Stimulated activated CD4-positive, alpha-beta T cell treated with anti-CD3 and anti-CD28 coated beads, Interleukin-15, amount 100 ng/mL, for 1 hour (primary cell): Measurements from ENCODE around the gene KIF3A.
"Not testable (repeated sequence)": the region's sequence is repeated elsewhere in the genome, so short reads cannot be mapped to it uniquely, and the experiment has no call there.

ENCODE experiments used
- DNase-seq, 2 donors: peaks; one replicate each; pipeline ENCODE4 v3.0.0-alpha.2; 2020; ENCODE audit warnings: low read depth in 1 of 2, low spot score in 1 of 2

Gene KIF3A

GRCh38 chr5:132729896-132730295 lies 7.5 kb downstream of the KIF3A start:
- no peak for DNase-seq

- no peak for DNase-seq
These were observed 11.6 kb downstream of the KIF3A start for GRCh38 chr5:132725745-132726144.

DNA sequence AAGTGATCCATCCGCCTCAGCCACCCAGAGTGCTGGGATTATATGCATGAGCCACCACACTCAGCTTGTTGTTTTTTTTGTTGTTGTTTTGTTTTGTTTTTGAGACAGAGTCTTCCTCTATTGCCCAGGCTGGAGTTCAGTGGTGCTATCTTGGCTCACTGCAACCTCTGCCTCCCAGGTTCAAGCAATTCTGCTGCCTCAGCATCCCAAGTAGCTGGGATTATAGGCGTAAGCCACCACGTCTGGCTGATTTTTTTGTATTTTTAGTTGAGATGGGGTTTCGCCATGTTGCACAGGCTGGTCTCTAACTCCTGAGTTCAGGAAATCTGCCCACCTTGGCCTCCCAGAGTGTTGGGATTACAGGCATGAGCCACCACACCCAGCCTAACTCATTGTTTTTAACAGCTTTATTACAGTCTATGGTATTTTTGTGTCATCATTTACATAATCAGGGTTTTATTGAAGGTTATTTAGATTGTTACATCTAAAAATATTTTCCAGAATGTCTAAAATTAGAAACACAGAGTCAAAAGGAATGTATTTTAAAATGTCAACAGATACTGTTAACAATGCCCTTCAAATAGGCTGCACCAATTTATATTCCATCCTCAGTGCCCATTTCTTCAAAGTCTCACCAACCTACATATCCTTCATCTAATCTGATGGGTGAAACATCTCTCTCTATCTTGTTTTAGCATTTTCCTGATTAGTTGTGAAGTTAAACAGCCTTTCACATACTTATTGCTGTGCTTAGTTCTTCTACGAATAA lies 18.6 kb downstream of the KIF3A start:
- no peak for DNase-seq

GRCh38 chr5:132714456-132715307 lies 22.7 kb downstream of the KIF3A start:
- no peak for DNase-seq

- DNase-seq: no peak
These were observed 28.7 kb downstream of the KIF3A start for GRCh38 chr5:132708645-132709044.

DNA sequence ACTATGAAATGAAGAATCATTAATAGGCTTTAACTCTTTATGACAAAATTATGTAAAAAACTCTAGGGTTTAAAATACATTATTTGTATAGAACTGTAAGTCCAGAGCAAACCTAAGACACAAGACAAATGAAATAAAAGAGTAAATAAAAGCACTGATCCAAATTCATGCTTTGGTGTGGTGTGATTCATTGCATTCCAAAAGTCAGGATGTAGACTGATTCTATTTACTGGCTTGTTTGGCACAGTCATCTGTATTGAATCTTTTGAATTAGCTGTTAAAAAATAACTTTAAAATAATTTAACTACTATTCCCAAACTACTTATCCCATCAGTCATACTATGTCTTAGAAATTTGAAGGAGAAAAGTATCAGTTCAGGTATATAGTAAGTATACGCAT lies 32.5 kb downstream of the KIF3A start:
- no peak for DNase-seq

DNA sequence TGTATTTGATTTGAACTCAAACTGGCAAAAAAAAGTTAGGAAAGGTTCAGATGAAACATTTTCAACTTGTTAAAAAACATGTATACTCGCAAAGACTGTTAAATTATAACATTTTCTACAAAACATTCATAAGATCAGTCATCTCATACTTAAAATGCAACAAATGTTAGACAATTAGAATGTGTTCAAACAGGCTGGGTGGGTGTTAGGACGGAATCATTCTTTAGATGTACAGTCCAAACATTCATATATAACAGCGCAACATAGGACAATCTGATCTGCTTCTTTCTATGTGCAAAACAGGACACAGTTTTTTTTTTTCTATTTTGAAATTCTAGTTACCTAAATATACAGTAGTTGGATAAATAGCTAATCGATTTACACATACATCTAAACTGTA lies 41.4 kb downstream of the KIF3A start:
- no peak for DNase-seq

DNA sequence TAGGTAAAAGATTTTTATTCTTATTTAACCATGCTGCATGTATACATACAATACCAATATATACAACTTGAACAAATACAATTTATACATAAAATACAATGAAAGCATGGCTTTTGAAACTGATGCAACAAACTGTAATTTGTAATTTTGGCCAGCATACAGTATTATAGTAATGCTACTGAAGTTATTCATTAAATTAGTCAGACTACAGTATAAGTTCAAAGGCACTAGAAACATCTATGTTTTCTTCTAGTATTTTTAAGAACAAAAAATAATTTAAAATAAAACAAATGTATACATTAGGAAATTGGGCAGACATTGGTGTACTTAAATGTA lies 44.7 kb downstream of the KIF3A start:
- DNase-seq: no peak

DNA sequence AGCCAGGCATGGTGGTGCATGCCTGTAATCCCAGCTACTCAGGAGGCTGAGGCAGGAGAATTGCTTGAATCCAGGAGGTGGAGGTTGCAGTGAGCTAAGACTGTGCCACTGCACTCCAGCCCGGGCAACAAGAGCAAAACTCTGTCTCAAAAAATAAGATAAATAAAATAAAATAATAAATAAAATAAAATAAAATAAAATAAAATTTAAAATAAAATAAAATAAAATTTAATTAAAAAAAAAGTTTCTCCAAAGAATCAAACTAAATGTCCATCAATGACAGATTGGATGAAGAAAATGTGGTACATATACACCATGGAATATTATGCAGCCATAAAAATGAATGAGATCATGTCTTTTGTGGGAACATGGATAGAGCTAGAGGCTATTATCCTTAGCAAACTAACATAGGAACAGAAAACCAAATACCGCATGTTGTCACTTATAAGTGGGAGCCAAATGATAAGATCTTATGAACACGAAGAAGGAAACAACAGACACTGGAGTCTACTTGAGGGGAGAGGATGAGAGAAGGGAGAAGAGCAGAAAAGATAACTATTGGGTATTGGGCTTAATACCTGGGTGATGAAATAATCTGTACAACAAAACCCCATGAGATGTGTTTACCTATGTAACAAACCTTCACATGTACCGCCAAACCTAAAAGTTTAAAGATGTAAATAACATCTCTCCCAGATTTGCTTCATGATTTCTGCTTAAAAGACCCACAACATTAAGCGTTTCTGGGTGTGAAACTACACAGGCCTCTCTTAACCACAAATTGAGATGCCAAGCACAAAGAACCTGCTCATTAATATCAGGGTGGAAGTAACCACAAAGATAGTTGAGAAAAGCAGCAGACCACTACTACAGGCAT lies 45.4 kb downstream of the KIF3A start:
- DNase-seq: not testable (repeated sequence)

GRCh38 chr5:132690156-132690555 lies 47.2 kb downstream of the KIF3A start:
- DNase-seq: no peak

- no peak for DNase-seq
These were observed 47.8 kb downstream of the KIF3A start for GRCh38 chr5:132689513-132689912.

- DNase-seq: no peak
These were observed 48.6 kb downstream of the KIF3A start for GRCh38 chr5:132688536-132689339.

- DNase-seq: no peak
These were observed 49.4 kb downstream of the KIF3A start for GRCh38 chr5:132687995-132688394.

GRCh38 chr5:132686193-132686592 lies 51.2 kb downstream of the KIF3A start:
- no peak for DNase-seq

DNA sequence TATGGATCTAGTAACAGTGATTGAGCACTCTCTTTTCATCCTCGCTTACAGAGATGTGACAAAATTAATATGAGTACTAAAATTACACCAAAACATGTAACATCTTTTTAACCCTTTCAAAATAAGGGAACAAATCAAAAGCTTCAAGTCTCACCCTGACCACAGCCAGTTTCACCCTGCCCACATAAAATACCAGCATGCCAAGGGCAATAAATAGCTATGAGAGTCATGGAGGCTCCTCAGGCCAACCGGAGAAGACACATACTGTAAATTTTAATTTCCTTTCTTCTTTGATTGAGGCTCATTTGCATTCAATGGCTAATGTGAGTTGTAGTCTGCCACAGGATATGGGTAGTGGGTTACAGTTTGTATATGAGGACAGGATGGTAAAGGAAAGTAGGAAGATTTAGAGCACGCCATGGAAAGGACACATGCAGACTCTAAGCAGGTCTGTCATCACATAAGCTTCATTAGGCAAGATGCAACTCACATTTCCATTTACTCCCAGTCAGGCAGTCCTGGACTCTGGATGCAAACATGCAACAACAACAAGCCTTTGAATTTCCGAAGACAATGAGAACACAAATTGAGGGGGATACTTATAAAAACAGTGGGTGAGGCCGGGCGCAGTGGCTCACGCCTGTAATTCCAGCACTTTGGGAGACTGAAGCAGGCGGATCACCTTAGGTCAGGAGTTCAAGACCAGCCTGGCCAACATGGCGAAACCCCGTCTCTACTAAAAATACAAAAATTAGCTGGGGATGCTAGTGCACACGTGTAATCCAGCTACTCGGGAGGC lies 52.2 kb downstream of the KIF3A start:
- no peak for DNase-seq

GRCh38 chr5:132684491-132684890 lies 52.9 kb downstream of the KIF3A start:
- no peak for DNase-seq

- DNase-seq: no peak
These were observed 55.4 kb downstream of the KIF3A start for GRCh38 chr5:132681983-132682382.

DNA sequence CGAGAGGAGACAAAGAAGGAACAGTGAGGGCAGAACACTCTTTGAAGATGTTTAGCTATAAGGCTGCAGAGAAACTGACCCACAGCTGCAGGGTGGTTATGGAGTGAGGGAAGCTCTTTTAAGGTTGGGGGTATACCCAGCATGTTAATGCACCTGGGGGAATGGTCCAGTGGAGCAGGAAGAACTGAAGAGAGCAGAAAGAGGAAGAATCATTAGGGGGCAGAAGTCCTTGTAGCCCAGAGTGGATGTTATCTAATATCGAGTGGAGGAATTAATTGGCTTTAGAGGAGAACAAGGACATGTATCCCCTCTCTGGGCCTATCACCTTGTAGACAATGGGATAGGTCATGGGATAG lies 55.9 kb downstream of the KIF3A start:
- DNase-seq: no peak

DNA sequence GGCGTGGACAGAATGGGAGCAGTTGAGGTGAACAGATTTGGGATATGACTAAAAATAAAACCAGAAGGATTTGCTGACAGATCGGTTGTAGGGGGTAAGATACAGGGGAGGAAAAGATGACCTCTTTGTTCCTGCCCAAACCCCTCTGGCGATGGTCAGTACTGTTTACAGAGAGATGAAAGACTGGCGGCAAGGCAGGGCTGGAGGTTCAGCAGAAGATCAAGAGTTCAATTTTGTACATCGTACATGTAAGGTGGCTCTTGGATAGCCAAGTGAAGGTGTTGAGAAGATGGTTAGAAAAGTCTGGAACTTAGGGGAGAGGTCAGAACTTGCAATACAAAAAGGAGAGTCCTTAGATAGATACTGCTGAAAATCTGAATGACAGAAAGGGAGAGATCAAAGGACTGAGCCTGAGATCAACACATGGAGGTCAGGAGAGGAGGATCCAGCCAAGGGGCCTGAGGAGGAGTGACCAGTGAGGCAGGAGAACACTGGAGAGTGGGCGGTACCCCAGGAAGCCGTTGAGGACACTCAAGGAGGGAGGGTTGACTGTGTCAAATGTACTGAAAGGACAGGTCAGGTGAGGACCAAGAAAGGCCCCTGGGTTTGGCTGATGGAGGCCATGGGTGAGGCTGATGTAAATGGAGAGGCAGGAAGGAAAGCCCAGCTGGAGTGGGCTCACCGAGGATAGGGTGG lies 56.4 kb downstream of the KIF3A start:
- DNase-seq: no peak
